HepG2 (cell line): ENCODE measurements around the gene ARVCF. TPM values are rescaled to one million over a fixed set of nuclear protein-coding genes. Genes with fewer than 3 reads are reported as not detected.
A peak's percentile ranks its signal among the peaks of the same experiment; 100 is the strongest.

Source experiments
- BRD4 ChIP-seq: sonication (generic); formaldehyde crosslinking; IDR thresholded peaks from 2 replicates; pipeline ENCODE4 v1.4.0; 2020; ENCODE audit warnings: missing genetic modification reagents
- CC2D1A ChIP-seq: sonication (generic); formaldehyde crosslinking; IDR thresholded peaks from 2 replicates; pipeline ENCODE4 v1.8.1; 2023; ENCODE audit warnings: mild to moderate bottlenecking, missing genetic modification reagents
- HNRNPH1 ChIP-seq: fragments of 200-400 bp; formaldehyde crosslinking; optimal IDR thresholded peaks from 2 replicates; pipeline ENCODE3; 2017; ENCODE audit warnings: mild to moderate bottlenecking, low read depth, low read length
- HOXA3 ChIP-seq: sonication (generic); formaldehyde crosslinking; IDR thresholded peaks from 2 replicates; pipeline ENCODE4 v1.5.0; 2020; ENCODE audit warnings: missing genetic modification reagents
- IRF9 ChIP-seq: sonication (generic); formaldehyde crosslinking; IDR thresholded peaks from 2 replicates; pipeline ENCODE4 v1.8.0; 2022; ENCODE audit warnings: missing genetic modification reagents, mild to moderate bottlenecking, borderline replicate concordance
- MYPOP ChIP-seq: sonication (generic); formaldehyde crosslinking; IDR thresholded peaks from 2 replicates; pipeline ENCODE4 v1.8.1; 2023; ENCODE audit warnings: mild to moderate bottlenecking, moderate library complexity, missing genetic modification reagents
- NFYB ChIP-seq: sonication (generic); formaldehyde crosslinking; IDR thresholded peaks from 2 replicates; pipeline ENCODE4 v1.4.0; 2020; ENCODE audit warnings: missing genetic modification reagents
- SAFB2 ChIP-seq: sonication (generic); formaldehyde crosslinking; IDR thresholded peaks from 2 replicates; pipeline ENCODE4 v1.5.1; 2020; ENCODE audit warnings: missing genetic modification reagents, low read depth, mild to moderate bottlenecking, borderline replicate concordance
- SNAI1 ChIP-seq: sonication (generic); formaldehyde crosslinking; IDR thresholded peaks from 2 replicates; pipeline ENCODE4 v1.5.0; 2020; ENCODE audit warnings: mild to moderate bottlenecking, missing genetic modification reagents, borderline replicate concordance
- ZGPAT ChIP-seq: IDR thresholded peaks from 2 replicates; pipeline ENCODE4 v1.6.1; 2016; ENCODE audit warnings: mild to moderate bottlenecking
- ZNF24 ChIP-seq: fragments of 450-650 bp; IDR thresholded peaks from 2 replicates; pipeline ENCODE4 v1.6.1; 2017; ENCODE audit warnings: antibody characterized with exemption, mild to moderate bottlenecking
- ZNF264 ChIP-seq: sonication (generic); formaldehyde crosslinking; IDR thresholded peaks from 2 replicates; pipeline ENCODE4 v1.4.0; 2020; ENCODE audit warnings: missing genetic modification reagents
- ZNF354B ChIP-seq: sonication (generic); formaldehyde crosslinking; IDR thresholded peaks from 2 replicates; pipeline ENCODE4 v1.8.0; 2022; ENCODE audit warnings: mild to moderate bottlenecking, missing genetic modification reagents
- ZNF546 ChIP-seq: sonication (generic); formaldehyde crosslinking; conservative IDR thresholded peaks from 2 replicates; pipeline ENCODE4 v1.8.1; 2023; ENCODE audit warnings: mild to moderate bottlenecking, missing genetic modification reagents
- ZNF572 ChIP-seq: sonication (generic); formaldehyde crosslinking; IDR thresholded peaks from 2 replicates; pipeline ENCODE4 v1.5.1; 2020; ENCODE audit warnings: mild to moderate bottlenecking, missing genetic modification reagents
- ZNF605 ChIP-seq: sonication (generic); formaldehyde crosslinking; IDR thresholded peaks from 2 replicates; pipeline ENCODE4 v1.8.0; 2022; ENCODE audit warnings: mild to moderate bottlenecking, missing genetic modification reagents
- ZNF607 ChIP-seq: sonication (generic); formaldehyde crosslinking; IDR thresholded peaks from 2 replicates; pipeline ENCODE4 v1.5.1; 2020; ENCODE audit warnings: missing genetic modification reagents, mild to moderate bottlenecking, borderline replicate concordance
- ZNF652 ChIP-seq: IDR thresholded peaks from 2 replicates; pipeline ENCODE4 v1.6.1; 2016; ENCODE audit warnings: low read depth, borderline replicate concordance
- ZNF75D ChIP-seq: sonication (generic); formaldehyde crosslinking; IDR thresholded peaks from 2 replicates; pipeline ENCODE4 v1.8.1; 2023; ENCODE audit warnings: missing genetic modification reagents, mild to moderate bottlenecking, borderline replicate concordance
- polyA plus RNA-seq, 8 experiments: library from polyadenylated mRNA; depleted of rRNA in 3 of 8; stranded (reverse) in 7 of 8; unstranded in 1 of 8; fragments of >200 nt; fragmentation: Illumina TruSeq in 4 of 8; extraction: Trizol in 4 of 8; gene quantifications; 2 replicates each; pipeline versions ENCODE4 v1.2.1 to v1.2.3, GENCODE V29; 2011 to 2016; ENCODE audit warnings: low read depth in 4 of 8, missing spikeins in 1 of 8, mixed read lengths in 1 of 8; ENCODE audit not compliant: insufficient read depth in 1 of 8
- total RNA-seq, 5 experiments: library from RNA; depleted of rRNA; stranded (reverse); fragments of >200 nt; fragmentation: Illumina TruSeq; extraction: Trizol; gene quantifications; 2 replicates each; pipeline ENCODE4 v1.2.3, GENCODE V29; 2016; ENCODE audit warnings: low read depth in 1 of 5
- TF ChIP-seq, protein P1 (sequence below): sonication (generic); formaldehyde crosslinking; IDR thresholded peaks from 2 replicates; pipeline ENCODE4 v1.5.1; 2020; ENCODE audit warnings: missing genetic modification reagents, mild to moderate bottlenecking, borderline replicate concordance
- TF ChIP-seq, protein P2 (sequence below): sonication (generic); formaldehyde crosslinking; IDR thresholded peaks from 2 replicates; pipeline ENCODE4 v1.9.0; 2022; ENCODE audit warnings: low read depth, missing genetic modification reagents

The ARVCF gene
- total and polyA plus RNA-seq, 2 of the 13 experiments (the other 11 are each of a cell fraction or from before 2014, with no cell fraction given), result 16.4 to 17.7 TPM

DNA sequence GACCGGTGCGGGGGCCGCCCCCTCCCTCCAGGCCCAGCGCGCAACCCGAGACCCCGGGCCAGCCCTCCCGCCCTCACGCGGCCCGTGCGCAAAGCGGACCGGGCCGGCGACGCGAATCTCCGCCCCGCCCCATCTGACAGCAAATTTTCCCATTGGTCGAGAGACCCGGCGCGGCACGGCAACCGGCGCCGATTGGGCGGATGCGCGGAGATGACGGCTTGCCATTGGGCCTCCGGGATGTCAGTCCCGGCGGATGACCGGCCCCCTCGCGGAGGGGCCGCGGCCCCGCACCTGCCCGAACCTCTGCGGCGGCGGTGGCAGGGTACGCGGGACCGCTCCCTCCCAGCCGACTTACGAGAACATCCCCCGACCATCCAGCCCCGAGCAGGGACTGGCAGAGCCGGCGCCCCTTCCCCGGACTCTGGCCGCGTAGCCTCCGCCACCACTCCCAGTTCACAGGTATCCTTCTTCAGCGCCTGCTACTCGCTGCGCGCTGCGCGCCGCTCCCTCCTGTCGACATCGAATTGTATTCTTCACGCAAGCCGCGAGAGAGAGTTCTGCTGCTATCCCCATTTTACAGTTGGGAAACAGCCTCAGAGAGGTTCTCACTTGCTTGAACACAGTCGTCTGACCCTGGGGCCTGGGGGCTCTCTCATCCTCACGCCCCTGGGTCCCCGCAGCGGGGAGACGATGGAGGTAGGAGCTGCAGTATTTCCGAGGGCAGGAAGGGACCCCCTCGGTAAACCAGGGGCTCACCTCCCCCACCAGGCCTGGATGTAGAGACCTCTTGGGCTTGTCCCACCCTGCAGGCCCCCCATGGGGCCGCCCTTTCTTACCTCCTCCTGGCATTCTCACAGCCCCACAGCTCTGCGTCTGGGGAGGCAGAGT is at the start of gene ARVCF (continued):
- TF ChIP-seq ZNF546 (CRISPR knock-in tag), result no peak
- no peak; the same call in 1 of the 2 replicates for TF ChIP-seq ZNF264 (CRISPR knock-in tag)
- TF ChIP-seq ZNF572 (CRISPR knock-in tag), result peak; percentile 55; the same call in 1 of the 2 replicates
- TF ChIP-seq, protein P1, sequence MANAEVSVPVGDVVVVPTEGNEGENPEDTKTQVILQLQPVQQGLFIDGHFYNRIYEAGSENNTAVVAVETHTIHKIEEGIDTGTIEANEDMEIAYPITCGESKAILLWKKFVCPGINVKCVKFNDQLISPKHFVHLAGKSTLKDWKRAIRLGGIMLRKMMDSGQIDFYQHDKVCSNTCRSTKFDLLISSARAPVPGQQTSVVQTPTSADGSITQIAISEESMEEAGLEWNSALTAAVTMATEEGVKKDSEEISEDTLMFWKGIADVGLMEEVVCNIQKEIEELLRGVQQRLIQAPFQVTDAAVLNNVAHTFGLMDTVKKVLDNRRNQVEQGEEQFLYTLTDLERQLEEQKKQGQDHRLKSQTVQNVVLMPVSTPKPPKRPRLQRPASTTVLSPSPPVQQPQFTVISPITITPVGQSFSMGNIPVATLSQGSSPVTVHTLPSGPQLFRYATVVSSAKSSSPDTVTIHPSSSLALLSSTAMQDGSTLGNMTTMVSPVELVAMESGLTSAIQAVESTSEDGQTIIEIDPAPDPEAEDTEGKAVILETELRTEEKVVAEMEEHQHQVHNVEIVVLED (CRISPR knock-in tag), result no peak; the same call in none of the 2 replicates
- 0 out of 2 replicates have a peak, but pooled peaks have one; percentile 39 for TF ChIP-seq ZGPAT (CRISPR knock-in tag)
- TF ChIP-seq CC2D1A, result no peak
- TF ChIP-seq IRF9 (CRISPR knock-in tag), result 0 out of 2 replicates have a peak, but pooled peaks have one; percentile 5
- 0 out of 2 replicates have a peak, but pooled peaks have one; percentile 74 for TF ChIP-seq ZNF605 (CRISPR knock-in tag)
- TF ChIP-seq, protein P2, sequence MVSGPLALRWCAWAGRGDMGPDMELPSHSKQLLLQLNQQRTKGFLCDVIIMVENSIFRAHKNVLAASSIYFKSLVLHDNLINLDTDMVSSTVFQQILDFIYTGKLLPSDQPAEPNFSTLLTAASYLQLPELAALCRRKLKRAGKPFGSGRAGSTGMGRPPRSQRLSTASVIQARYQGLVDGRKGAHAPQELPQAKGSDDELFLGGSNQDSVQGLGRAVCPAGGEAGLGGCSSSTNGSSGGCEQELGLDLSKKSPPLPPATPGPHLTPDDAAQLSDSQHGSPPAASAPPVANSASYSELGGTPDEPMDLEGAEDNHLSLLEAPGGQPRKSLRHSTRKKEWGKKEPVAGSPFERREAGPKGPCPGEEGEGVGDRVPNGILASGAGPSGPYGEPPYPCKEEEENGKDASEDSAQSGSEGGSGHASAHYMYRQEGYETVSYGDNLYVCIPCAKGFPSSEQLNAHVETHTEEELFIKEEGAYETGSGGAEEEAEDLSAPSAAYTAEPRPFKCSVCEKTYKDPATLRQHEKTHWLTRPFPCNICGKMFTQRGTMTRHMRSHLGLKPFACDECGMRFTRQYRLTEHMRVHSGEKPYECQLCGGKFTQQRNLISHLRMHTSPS, result 0 out of 2 replicates have a peak, but pooled peaks have one; percentile 15
- TF ChIP-seq ZNF652 (CRISPR knock-in tag), result no peak
- TF ChIP-seq MYPOP (CRISPR knock-in tag), result peak; percentile 77; the same call in 1 of the 2 replicates
- TF ChIP-seq HOXA3, result peak; percentile 11; the same call in 1 of the 2 replicates
- no peak for TF ChIP-seq ZNF354B (CRISPR knock-in tag)
- no peak for TF ChIP-seq BRD4 (CRISPR knock-in tag)
- TF ChIP-seq HNRNPH1, result no peak
- TF ChIP-seq NFYB (CRISPR knock-in tag), result peak; percentile 97
- TF ChIP-seq ZNF607 (CRISPR knock-in tag), result peak; percentile 70; the same call in 1 of the 2 replicates
- no peak for TF ChIP-seq ZNF24
- TF ChIP-seq SNAI1 (CRISPR knock-in tag), result no peak
- no peak for TF ChIP-seq SAFB2 (CRISPR knock-in tag)
- TF ChIP-seq ZNF75D, result no peak
